Measurements from ENCODE around the gene RCSD1.

DNA sequence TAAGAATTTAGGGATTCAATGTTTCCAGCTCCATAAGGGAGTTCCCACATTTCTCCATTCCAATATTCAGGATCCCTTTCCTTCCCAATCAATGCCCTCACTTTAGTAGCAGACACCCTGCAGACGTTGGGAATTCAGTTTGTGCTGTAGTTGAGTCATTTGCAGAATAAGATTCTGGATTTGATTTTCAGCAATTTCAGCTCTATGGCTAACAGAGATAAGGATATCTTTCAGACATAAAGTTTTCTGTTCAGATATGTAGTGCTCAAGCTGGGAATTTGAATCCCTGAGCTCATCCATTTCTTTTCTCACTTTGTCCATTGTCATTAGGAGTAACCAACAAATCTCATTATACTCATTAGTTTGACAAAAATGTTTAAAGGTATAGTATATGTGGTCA is 104.8 kb downstream of the RCSD1 start:
- TF ChIP-seq EZH2 (conservative IDR thresholded peaks at IDR 0.05; ENCODE audit: low read depth, low read length) (no peak), ZEB1 (IDR thresholded peaks at IDR 0.05; ENCODE audit: insufficient replicate concordance, low read depth) (no peak), MAFK (conservative IDR thresholded peaks at IDR 0.05 in 1 of 2, IDR thresholded peaks at IDR 0.05 in 1 of 2; ENCODE audit: low read length in 2 of 2) (no peak), MYC (CRISPR knock-in tag; IDR thresholded peaks at IDR 0.05; ENCODE audit: borderline replicate concordance) (no peak), ZNF274 (CRISPR knock-in tag; IDR thresholded peaks at IDR 0.05) (no peak), JUND (CRISPR knock-in tag; IDR thresholded peaks at IDR 0.05) (no peak), KLF11 (CRISPR knock-in tag; IDR thresholded peaks at IDR 0.05) (no peak), SOX13 (IDR thresholded peaks at IDR 0.05) (no peak), SOX13 (CRISPR knock-in tag; conservative IDR thresholded peaks at IDR 0.05 in 1 of 2, IDR thresholded peaks at IDR 0.05 in 1 of 2) (no peak), SMC3 (IDR thresholded peaks at IDR 0.05; ENCODE audit: low read length) (no peak)
- TF ChIP-seq, protein P1, sequence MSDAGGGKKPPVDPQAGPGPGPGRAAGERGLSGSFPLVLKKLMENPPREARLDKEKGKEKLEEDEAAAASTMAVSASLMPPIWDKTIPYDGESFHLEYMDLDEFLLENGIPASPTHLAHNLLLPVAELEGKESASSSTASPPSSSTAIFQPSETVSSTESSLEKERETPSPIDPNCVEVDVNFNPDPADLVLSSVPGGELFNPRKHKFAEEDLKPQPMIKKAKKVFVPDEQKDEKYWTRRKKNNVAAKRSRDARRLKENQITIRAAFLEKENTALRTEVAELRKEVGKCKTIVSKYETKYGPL (CRISPR knock-in tag; IDR thresholded peaks at IDR 0.05): no peak
- TF ChIP-seq, protein P2, sequence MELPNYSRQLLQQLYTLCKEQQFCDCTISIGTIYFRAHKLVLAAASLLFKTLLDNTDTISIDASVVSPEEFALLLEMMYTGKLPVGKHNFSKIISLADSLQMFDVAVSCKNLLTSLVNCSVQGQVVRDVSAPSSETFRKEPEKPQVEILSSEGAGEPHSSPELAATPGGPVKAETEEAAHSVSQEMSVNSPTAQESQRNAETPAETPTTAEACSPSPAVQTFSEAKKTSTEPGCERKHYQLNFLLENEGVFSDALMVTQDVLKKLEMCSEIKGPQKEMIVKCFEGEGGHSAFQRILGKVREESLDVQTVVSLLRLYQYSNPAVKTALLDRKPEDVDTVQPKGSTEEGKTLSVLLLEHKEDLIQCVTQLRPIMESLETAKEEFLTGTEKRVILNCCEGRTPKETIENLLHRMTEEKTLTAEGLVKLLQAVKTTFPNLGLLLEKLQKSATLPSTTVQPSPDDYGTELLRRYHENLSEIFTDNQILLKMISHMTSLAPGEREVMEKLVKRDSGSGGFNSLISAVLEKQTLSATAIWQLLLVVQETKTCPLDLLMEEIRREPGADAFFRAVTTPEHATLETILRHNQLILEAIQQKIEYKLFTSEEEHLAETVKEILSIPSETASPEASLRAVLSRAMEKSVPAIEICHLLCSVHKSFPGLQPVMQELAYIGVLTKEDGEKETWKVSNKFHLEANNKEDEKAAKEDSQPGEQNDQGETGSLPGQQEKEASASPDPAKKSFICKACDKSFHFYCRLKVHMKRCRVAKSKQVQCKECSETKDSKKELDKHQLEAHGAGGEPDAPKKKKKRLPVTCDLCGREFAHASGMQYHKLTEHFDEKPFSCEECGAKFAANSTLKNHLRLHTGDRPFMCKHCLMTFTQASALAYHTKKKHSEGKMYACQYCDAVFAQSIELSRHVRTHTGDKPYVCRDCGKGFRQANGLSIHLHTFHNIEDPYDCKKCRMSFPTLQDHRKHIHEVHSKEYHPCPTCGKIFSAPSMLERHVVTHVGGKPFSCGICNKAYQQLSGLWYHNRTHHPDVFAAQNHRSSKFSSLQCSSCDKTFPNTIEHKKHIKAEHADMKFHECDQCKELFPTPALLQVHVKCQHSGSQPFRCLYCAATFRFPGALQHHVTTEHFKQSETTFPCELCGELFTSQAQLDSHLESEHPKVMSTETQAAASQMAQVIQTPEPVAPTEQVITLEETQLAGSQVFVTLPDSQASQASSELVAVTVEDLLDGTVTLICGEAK (IDR thresholded peaks at IDR 0.05): no peak
- TF ChIP-seq, protein P2 (CRISPR knock-in tag; IDR thresholded peaks at IDR 0.05): no peak
- TF ChIP-seq, protein P3, sequence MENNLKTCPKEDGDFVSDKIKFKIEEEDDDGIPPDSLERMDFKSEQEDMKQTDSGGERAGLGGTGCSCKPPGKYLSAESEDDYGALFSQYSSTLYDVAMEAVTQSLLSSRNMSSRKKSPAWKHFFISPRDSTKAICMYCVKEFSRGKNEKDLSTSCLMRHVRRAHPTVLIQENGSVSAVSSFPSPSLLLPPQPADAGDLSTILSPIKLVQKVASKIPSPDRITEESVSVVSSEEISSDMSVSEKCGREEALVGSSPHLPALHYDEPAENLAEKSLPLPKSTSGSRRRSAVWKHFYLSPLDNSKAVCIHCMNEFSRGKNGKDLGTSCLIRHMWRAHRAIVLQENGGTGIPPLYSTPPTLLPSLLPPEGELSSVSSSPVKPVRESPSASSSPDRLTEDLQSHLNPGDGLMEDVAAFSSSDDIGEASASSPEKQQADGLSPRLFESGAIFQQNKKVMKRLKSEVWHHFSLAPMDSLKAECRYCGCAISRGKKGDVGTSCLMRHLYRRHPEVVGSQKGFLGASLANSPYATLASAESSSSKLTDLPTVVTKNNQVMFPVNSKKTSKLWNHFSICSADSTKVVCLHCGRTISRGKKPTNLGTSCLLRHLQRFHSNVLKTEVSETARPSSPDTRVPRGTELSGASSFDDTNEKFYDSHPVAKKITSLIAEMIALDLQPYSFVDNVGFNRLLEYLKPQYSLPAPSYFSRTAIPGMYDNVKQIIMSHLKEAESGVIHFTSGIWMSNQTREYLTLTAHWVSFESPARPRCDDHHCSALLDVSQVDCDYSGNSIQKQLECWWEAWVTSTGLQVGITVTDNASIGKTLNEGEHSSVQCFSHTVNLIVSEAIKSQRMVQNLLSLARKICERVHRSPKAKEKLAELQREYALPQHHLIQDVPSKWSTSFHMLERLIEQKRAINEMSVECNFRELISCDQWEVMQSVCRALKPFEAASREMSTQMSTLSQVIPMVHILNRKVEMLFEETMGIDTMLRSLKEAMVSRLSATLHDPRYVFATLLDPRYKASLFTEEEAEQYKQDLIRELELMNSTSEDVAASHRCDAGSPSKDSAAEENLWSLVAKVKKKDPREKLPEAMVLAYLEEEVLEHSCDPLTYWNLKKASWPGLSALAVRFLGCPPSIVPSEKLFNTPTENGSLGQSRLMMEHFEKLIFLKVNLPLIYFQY (CRISPR knock-in tag; IDR thresholded peaks at IDR 0.05; ENCODE audit: borderline replicate concordance): no peak
- TF ChIP-seq, protein P4, sequence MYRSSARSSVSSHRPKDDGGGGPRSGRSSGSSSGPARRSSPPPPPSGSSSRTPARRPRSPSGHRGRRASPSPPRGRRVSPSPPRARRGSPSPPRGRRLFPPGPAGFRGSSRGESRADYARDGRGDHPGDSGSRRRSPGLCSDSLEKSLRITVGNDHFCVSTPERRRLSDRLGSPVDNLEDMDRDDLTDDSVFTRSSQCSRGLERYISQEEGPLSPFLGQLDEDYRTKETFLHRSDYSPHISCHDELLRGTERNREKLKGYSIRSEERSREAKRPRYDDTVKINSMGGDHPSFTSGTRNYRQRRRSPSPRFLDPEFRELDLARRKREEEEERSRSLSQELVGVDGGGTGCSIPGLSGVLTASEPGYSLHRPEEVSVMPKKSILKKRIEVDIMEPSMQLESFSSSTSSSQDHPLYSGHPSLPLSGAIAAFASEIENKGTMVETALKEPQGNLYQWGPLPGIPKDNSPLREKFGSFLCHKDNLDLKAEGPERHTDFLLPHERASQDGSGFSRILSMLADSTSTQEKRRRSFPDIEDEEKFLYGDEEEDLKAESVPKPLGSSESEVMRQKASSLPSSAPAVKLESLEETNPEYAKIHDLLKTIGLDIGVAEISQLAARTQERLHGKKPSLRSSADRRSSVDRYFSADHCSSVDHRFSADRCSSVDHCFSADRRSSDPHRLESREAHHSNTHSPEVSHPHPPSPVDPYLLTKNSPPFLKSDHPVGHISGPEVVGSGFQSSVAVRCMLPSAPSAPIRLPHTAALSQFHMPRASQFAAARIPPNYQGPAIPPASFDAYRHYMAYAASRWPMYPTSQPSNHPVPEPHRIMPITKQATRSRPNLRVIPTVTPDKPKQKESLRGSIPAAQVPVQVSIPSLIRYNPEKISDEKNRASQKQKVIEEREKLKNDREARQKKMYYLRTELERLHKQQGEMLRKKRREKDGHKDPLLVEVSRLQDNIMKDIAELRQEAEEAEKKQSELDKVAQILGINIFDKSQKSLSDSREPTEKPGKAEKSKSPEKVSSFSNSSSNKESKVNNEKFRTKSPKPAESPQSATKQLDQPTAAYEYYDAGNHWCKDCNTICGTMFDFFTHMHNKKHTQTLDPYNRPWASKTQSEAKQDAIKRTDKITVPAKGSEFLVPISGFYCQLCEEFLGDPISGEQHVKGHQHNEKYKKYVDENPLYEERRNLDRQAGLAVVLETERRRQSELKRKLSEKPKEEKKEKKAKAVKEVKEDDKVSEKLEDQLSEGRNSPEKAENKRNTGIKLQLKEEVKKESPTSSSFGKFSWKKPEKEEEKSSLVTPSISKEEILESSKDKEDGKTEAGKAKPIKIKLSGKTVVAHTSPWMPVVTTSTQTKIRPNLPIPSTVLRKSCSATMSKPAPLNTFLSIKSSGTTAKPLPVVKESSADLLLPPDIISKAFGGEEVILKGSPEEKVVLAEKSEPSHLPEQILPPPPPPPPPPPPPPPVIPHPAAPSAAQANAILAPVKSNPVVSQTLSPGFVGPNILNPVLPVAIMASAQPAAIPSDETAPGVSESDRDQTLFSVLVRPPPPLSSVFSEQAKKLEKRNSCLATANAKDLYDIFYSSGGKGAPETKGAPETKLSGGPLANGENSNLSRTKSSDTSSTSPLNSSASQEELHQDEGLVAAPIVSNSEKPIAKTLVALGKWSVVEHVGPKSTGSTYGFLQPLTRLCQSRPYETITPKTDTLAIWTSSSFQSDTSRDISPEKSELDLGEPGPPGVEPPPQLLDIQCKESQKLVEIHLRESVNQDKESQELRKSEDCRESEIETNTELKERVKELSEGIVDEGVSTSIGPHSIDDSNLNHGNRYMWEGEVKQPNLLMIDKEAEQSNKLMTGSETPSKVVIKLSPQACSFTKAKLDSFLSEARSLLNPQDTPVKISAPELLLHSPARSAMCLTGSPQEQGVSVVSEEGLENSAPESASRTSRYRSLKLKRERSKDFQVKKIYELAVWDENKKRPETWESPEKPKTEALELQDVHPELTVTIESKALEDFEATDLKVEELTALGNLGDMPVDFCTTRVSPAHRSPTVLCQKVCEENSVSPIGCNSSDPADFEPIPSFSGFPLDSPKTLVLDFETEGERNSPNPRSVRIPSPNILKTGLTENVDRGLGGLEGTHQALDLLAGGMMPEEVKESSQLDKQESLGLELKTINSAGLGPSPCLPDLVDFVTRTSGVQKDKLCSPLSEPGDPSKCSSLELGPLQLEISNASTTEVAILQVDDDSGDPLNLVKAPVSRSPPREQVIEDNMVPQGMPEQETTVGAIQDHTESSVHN (CRISPR knock-in tag; IDR thresholded peaks at IDR 0.05): no peak
